HepG2 (cell line): ENCODE data around the gene EPC2. TPM values are rescaled to one million over a fixed set of nuclear protein-coding genes. Genes with fewer than 3 reads are reported as not detected.

ENCODE experiments used
- ATAC-seq: fragments of 200-7000 bp; cut with Tn5 transposase; 3 replicates; pipeline ENCODE4 v1.9.1; 2020; ENCODE audit warnings: mild to moderate bottlenecking, moderate library complexity
- BruUV-seq: library from RNA; stranded (reverse); fragments of 400-500 nt; replicated peaks from 2 replicates; lab custom pipeline; 2021; lab: Mats Ljungman, UMichigan
- CTCF ChIA-PET: fragments of 300-600 bp; formaldehyde crosslinking; extraction: SDS; loops from one replicate; lab custom pipeline; 2021; ENCODE audit warnings: low total read pairs, inconsistent platforms, low intra/inter-chr PET ratio; lab: Yijun Ruan, JAX
- POLR2A ChIA-PET: fragments of 350-600 bp; sonication (Branson Sonifier 250); formaldehyde crosslinking; loops from one replicate; lab custom pipeline; 2020; ENCODE audit warnings: antibody characterized with exemption, inconsistent platforms; lab: Yijun Ruan, JAX
- DNase-seq: peaks from one replicate; pipeline ENCODE4 v3.0.0-alpha.2; 2015; ENCODE audit warnings: low spot score
- FAIRE-seq: peaks from 3 replicates; lab custom pipeline; 2011; peaks lifted over from hg19 to GRCh38; lab: Jason Lieb, UNC
- H2AFZ ChIP-seq: one replicate; pipeline ENCODE4 v1.6.1; 2011; ENCODE audit warnings: low read length, inconsistent platforms
- H3K27ac ChIP-seq: fragments of 300-600 bp; 3 replicates; pipeline ENCODE4 v1.8.0; 2011; ENCODE audit warnings: mixed run types, mild to moderate bottlenecking, mixed read lengths, low read length, inconsistent platforms; ENCODE audit not compliant: insufficient read depth; ENCODE audit errors: extremely low read length
- H3K27me3 ChIP-seq, 2 experiments: fragments of 200-600 bp in 1 of 2; 2 replicates in 1 of 2; 3 replicates in 1 of 2; pipeline versions ENCODE4 v1.6.0 to v1.8.0; 2011; ENCODE audit warnings: low read length in 2 of 2, mild to moderate bottlenecking in 2 of 2, moderate library complexity in 2 of 2, inconsistent platforms in 1 of 2; ENCODE audit not compliant: insufficient read depth in 2 of 2, control insufficient read depth in 1 of 2
- H3K36me3 ChIP-seq, 2 experiments: fragments of 200-600 bp in 1 of 2; replicated peaks in 1 of 2; 2 replicates in 1 of 2; 3 replicates in 1 of 2; pipeline versions ENCODE4 v1.5.1 to v1.8.0; 2011; ENCODE audit warnings: low read length in 2 of 2, inconsistent platforms in 1 of 2; ENCODE audit not compliant: insufficient read depth in 2 of 2, control insufficient read depth in 1 of 2
- H3K4me1 ChIP-seq: 2 replicates; pipeline ENCODE4 v1.5.1; 2012; ENCODE audit warnings: low read length, inconsistent platforms; ENCODE audit not compliant: insufficient read depth
- H3K4me2 ChIP-seq: 2 replicates; pipeline ENCODE4 v1.6.0; 2011; ENCODE audit warnings: low read depth, low read length, inconsistent platforms
- H3K4me3 ChIP-seq, 3 experiments: fragments of 200-600 bp in 1 of 3; sonication (generic), shearing (Covaris generic) in 1 of 3; replicated peaks in 1 of 3; 2 replicates each; pipeline ENCODE4 v1.5.1; 2011 to 2016; ENCODE audit warnings: low read length in 3 of 3, inconsistent platforms in 2 of 3, low read depth in 2 of 3, mild to moderate bottlenecking in 2 of 3, control low read depth in 1 of 3, mixed read lengths in 1 of 3; ENCODE audit not compliant: insufficient read depth in 1 of 3
- H3K79me2 ChIP-seq: one replicate; pipeline ENCODE4 v1.6.1; 2011; ENCODE audit warnings: low read length, inconsistent platforms; ENCODE audit not compliant: insufficient read depth
- H3K9ac ChIP-seq: 2 replicates; pipeline ENCODE4 v1.6.0; 2011; ENCODE audit warnings: mild to moderate bottlenecking, low read depth, low read length, inconsistent platforms; ENCODE audit not compliant: insufficient read depth
- H3K9me3 ChIP-seq: 2 replicates; pipeline ENCODE4 v1.5.1; 2012; ENCODE audit warnings: mild to moderate bottlenecking, low read length
- H4K20me1 ChIP-seq: 2 replicates; pipeline ENCODE4 v1.6.0; 2011; ENCODE audit warnings: inconsistent platforms, mild to moderate bottlenecking, low read length, moderate library complexity; ENCODE audit not compliant: insufficient read depth
- BCLAF1 ChIP-seq: fragments of 450-650 bp; IDR thresholded peaks from 2 replicates; pipeline ENCODE4 v1.6.1; 2017; ENCODE audit warnings: mild to moderate bottlenecking
- CHCHD3 ChIP-seq: sonication (generic); formaldehyde crosslinking; IDR thresholded peaks from 2 replicates; pipeline ENCODE4 v1.8.0; 2022; ENCODE audit warnings: mild to moderate bottlenecking, missing genetic modification reagents, moderate library complexity
- EP300 ChIP-seq, 3 experiments: sonication (generic) in 1 of 3; formaldehyde crosslinking in 1 of 3; IDR thresholded peaks; 2 replicates each; pipeline versions ENCODE4 v1.5.1 to v1.6.1; 2011 to 2020; ENCODE audit warnings: low read depth in 2 of 3, low read length in 2 of 3, borderline replicate concordance in 1 of 3, improper control_type of control experiment in 1 of 3, mild to moderate bottlenecking in 1 of 3, missing genetic modification reagents in 1 of 3, moderate library complexity in 1 of 3
- HDAC1 ChIP-seq: sonication (generic); formaldehyde crosslinking; IDR thresholded peaks from 2 replicates; pipeline ENCODE4 v1.5.1; 2020; ENCODE audit warnings: mild to moderate bottlenecking, missing genetic modification reagents
- RFXAP ChIP-seq: sonication (generic); formaldehyde crosslinking; IDR thresholded peaks from 2 replicates; pipeline ENCODE4 v1.4.0; 2020; ENCODE audit warnings: missing genetic modification reagents, borderline replicate concordance
- SKIL ChIP-seq: sonication (generic); formaldehyde crosslinking; IDR thresholded peaks from 2 replicates; pipeline ENCODE4 v1.8.0; 2022; ENCODE audit warnings: missing genetic modification reagents, mild to moderate bottlenecking, moderate library complexity, borderline replicate concordance
- SMARCC2 ChIP-seq: fragments of 450-650 bp; IDR thresholded peaks from 2 replicates; pipeline ENCODE4 v1.6.1; 2017; ENCODE audit warnings: antibody characterized with exemption, mild to moderate bottlenecking
- ZBTB49 ChIP-seq: sonication (generic); formaldehyde crosslinking; IDR thresholded peaks from 2 replicates; pipeline ENCODE4 v1.4.0; 2020; ENCODE audit warnings: missing genetic modification reagents, borderline replicate concordance
- ZSCAN21 ChIP-seq: sonication (generic); formaldehyde crosslinking; IDR thresholded peaks from 2 replicates; pipeline ENCODE4 v1.8.0; 2022; ENCODE audit warnings: mild to moderate bottlenecking, missing genetic modification reagents, moderate library complexity, borderline replicate concordance
- in situ Hi-C: cut with HindIII; loops from 2 replicates; pipeline ENCODE4 v1.10.0; 2017; ENCODE audit warnings: low pct_unique_long_range_greater_than_20kb; ENCODE audit not compliant: extremely low pct_ligation_motif_present
- intact Hi-C: fragments of 100-400 bp; cut with micrococcal nuclease; formaldehyde crosslinking; loops from one replicate; pipeline ENCODE4 v1.10.0; 2022; ENCODE audit not compliant: unreplicated experiment
- polyA plus RNA-seq, 8 experiments: library from polyadenylated mRNA; depleted of rRNA in 3 of 8; stranded (reverse) in 7 of 8; unstranded in 1 of 8; fragments of >200 nt; fragmentation: Illumina TruSeq in 4 of 8; extraction: Trizol in 4 of 8; gene quantifications; 2 replicates each; pipeline versions ENCODE4 v1.2.1 to v1.2.3, GENCODE V29; 2011 to 2016; ENCODE audit warnings: low read depth in 4 of 8, missing spikeins in 1 of 8, mixed read lengths in 1 of 8; ENCODE audit not compliant: insufficient read depth in 1 of 8
- total RNA-seq, 5 experiments: library from RNA; depleted of rRNA; stranded (reverse); fragments of >200 nt; fragmentation: Illumina TruSeq; extraction: Trizol; gene quantifications; 2 replicates each; pipeline ENCODE4 v1.2.3, GENCODE V29; 2016; ENCODE audit warnings: low read depth in 1 of 5
- TF ChIP-seq, protein P1 (sequence below): sonication (generic); formaldehyde crosslinking; conservative IDR thresholded peaks from 2 replicates; pipeline ENCODE4 v1.5.0; 2020; ENCODE audit warnings: missing genetic modification reagents

Gene EPC2
- total and polyA plus RNA-seq, 2 of the 13 experiments (the other 11 are each of a cell fraction or from before 2014, with no cell fraction given) = 20.5 to 22.0 TPM

DNA sequence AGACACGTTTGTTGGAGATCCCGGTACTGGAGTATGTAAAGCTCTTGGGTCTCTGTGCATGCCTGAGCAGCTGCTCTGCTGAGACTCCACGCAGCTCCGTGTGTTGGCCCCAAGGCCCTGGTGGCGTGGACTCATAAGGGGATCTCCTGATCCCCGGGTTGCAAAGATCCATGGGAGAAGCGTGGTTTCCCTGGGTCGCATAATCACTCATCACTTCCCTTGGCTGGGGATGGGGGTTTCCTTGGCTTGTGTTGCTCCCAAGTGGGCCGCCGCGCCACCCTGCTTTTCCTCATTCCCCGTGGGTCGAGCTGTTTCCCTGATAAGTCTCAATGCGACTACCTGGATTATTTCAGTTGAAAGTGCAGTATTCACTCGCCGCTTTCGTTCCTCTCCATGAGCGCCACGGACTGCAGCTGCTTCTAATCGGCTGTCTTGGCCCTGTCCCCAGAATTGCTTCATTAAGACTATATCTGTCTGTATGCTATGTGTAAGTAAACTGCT lies 76.0 kb downstream of the EPC2 start (continued):
- TF ChIP-seq ZSCAN21 (CRISPR knock-in tag) = no peak

DNA sequence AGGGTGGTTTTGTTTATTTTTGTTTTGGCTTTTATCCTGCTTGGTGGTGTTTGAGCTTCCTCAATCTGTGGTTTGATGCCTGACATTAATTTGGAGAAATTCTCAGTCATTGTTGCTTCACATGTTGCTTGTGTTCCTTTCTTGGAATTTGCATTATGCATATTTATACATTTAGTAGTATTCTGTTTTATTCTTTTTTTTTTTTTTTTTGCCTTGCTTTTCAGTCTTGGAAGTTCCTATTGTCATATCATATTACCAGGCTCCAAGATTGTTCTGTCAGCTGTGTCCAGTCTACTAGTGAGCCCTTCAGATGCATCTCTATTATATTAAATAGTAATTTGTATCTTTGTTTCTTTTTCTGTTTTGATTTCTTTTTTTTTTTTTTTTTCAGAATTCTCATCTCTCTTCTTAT lies 77.0 kb downstream of the EPC2 start:
- CTCF ChIA-PET = no interaction called here
- no peak overlapping the region for H3K4me2 ChIP-seq

More for the DNA sequence above, 77.0 kb downstream of the EPC2 start:
- Histone ChIP-seq H3K4me3 (no peak overlapping the region), H3K9ac (no peak overlapping the region), H4K20me1 (peaks cover 29% of the 10 kb centered on the region), H3K36me3 (peaks cover 0 to 4% of the 10 kb centered on the region in 2 experiments; a peak in 1 of 5 replicates), H3K79me2 (peaks cover 73% of the 10 kb centered on the region), H3K9me3 (no peaks in the 10 kb centered on the region), H3K27ac (no peak overlapping the region), H3K27me3 (no peaks in the 10 kb centered on the region), H3K4me1 (peaks cover 35% of the 10 kb centered on the region), H2AFZ (no peak overlapping the region)
- no TSS peak for BruUV-seq
- POLR2A ChIA-PET = no interaction called here
- intact Hi-C loops (no loop called here), in situ Hi-C loops (no loop called here)
- ATAC-seq (no peak), DNase-seq (no peak), FAIRE-seq (no peak)
- TF ChIP-seq SKIL (CRISPR knock-in tag) (no peak), SMARCC2 (no peak), HDAC1 (no peak), RFXAP (CRISPR knock-in tag) (no peak), BCLAF1 (no peak), ZBTB49 (no peak), CHCHD3 (CRISPR knock-in tag) (no peak), EP300 (IDR thresholded peaks at IDR 0.05; ENCODE audit: low read depth in 2 of 2, low read length in 2 of 2) (no peak), EP300 (CRISPR knock-in tag; IDR thresholded peaks at IDR 0.05; ENCODE audit: borderline replicate concordance) (no peak)
- TF ChIP-seq, protein P1, sequence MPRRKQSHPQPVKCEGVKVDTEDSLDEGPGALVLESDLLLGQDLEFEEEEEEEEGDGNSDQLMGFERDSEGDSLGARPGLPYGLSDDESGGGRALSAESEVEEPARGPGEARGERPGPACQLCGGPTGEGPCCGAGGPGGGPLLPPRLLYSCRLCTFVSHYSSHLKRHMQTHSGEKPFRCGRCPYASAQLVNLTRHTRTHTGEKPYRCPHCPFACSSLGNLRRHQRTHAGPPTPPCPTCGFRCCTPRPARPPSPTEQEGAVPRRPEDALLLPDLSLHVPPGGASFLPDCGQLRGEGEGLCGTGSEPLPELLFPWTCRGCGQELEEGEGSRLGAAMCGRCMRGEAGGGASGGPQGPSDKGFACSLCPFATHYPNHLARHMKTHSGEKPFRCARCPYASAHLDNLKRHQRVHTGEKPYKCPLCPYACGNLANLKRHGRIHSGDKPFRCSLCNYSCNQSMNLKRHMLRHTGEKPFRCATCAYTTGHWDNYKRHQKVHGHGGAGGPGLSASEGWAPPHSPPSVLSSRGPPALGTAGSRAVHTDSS (CRISPR knock-in tag) = no peak
